NCI-H2227 treated with DMSO at 0.1 percent for 48 hours (cell line): ENCODE data around the gene PEX3.
"Not testable (repeated sequence)": the region's sequence is repeated elsewhere in the genome, so short reads cannot be mapped to it uniquely, and the experiment has no call there.

Source experiments
- DNase-seq: peaks from one replicate; lab custom pipeline; 2025; lab: John Stamatoyannopoulos, UW

Gene PEX3

GRCh38 chr6:143506620-143507019, 56.0 kb downstream of the PEX3 start:
- no peak for DNase-seq

GRCh38 chr6:143507358-143508145, 56.9 kb downstream of the PEX3 start:
- no peak for DNase-seq

DNA sequence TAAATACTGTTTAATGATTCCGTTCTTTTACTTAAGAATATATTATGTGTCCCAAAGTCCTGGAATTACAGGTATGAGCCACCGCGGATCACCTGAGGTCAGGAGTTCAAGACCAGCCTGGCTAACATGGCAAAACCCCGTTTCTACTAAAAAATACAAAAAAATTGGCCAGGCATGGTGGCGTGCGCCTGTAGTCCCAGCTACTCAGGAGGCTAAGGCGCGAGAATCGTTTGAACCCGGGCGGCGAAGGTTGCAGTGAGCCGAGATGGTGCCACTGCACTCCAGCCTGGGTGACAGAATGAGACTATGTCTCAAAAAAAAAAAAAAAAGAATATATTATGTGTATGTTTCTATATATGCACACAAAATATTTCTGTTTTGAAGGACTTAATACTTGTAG, 59.7 kb downstream of the PEX3 start:
- not testable (repeated sequence) for DNase-seq

GRCh38 chr6:143510991-143511891, 60.6 kb downstream of the PEX3 start, which contains the start of gene FUCA2:
TSS of gene FUCA2 (minus strand) at chr6:143511720. CDS start at chr6:143511634, 86 bp downstream.
- peak; percentile 63 for DNase-seq

DNA sequence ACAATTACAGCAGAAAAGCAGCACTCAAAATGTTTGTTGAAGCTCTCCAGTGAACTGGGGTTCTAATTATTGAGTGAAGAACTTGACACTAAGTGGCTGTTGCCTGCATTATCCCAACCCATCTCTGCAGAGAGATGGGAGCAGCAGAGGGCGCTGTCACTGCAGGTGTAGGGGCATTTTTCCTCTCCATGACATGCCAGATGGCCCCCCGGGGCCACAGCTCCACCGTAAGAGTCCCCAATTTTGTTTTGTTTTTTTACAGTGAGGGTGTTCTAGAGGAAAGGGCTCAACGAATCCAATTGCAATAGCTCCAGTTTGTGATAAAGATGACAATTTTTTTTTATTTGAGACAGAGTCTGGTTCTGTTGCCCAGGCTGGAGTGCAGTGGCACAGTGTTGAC, 62.8 kb downstream of the PEX3 start:
- peak; percentile 82 for DNase-seq

GRCh38 chr6:143515061-143515760, 64.6 kb downstream of the PEX3 start:
- DNase-seq, result no peak

GRCh38 chr6:143515766-143516355, 65.3 kb downstream of the PEX3 start:
- DNase-seq, result no peak

- no peak for DNase-seq
Observed at GRCh38 chr6:143516690-143517446, 66.3 kb downstream of the PEX3 start.

DNA sequence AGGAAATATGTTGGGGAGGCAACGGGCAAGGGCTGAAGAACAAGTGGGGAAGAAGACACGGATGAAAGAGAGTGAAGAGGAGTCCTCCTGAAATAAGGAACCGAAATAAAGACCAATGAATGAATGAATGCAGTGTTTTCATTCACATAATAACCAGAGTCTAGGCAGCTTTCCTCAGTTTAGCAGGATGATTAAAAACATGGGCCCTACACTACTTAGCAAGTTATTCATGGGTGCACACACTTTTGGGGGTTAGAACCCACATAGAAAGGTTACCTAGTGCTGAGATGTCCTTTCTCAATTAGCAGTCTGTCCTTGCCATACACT, 66.8 kb downstream of the PEX3 start:
- DNase-seq, result no peak

- no peak for DNase-seq
Observed at GRCh38 chr6:143522039-143522600, 71.5 kb downstream of the PEX3 start.

DNA sequence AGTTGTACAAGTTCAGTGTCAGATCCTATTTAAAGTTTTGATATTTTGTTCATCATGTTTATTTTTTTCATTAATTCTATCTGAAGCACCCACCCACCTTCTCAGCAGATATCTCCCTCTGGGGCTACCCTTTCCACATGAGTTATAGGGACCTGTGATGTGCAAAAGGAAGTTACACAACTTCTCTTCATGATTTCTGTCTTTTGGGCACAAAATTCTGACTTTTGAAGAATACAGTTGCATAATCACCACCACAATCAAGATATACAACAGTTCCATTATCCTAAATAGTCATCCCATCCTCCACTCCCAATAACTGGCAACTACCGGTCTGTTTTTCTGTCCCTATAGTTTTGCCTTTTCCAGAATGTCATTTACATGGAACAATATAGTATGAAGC, 74.8 kb downstream of the PEX3 start:
- no peak for DNase-seq

DNA sequence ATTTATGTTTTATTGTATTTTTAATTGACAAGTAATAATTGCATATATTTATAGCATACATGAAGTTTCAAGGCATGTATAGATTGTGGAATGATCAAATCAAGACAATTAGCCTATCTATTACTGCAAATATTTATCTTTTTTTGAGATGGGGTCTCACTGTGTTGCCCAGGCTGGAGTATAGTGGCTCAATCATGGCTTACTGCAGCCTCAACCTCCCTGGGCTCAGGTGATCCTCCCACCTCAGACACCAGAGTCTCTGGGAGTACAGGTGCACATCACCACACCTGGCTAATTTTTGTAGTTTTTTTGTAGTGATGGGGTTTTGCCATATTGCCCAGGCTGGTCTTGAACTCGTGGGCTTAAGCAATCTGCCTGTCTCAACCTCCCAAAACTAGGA, 77.1 kb downstream of the PEX3 start:
- no peak for DNase-seq

DNA sequence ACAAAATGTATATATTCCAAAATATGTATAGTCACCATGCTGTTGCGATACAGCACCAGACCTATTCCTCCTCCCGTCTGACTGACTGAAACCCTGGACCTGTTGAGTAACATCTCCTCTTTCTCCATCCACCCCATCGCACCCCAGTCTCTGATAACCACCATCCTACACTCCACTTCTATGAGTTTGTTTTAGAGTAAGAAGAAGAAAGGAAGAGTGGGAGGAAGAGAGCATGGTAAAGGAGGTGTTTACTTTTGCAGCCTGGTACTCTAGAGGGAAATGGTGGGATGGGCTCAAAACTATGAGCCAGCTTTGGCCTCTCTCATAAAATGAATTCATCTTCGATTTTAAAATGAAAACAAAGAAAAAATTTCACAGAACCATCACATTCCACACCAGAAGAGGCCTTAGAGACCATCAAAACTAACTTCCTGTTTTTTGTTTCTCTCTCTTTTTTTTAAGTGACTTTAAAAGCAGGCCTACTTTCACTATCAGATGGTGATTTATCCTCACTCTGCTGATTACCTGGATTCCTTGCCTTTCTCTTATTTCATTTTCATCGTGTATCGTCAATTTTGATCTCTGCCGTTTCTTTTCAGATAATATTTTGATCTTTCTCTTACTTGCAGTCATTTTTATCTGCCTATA, 77.7 kb downstream of the PEX3 start:
- DNase-seq, result no peak

DNA sequence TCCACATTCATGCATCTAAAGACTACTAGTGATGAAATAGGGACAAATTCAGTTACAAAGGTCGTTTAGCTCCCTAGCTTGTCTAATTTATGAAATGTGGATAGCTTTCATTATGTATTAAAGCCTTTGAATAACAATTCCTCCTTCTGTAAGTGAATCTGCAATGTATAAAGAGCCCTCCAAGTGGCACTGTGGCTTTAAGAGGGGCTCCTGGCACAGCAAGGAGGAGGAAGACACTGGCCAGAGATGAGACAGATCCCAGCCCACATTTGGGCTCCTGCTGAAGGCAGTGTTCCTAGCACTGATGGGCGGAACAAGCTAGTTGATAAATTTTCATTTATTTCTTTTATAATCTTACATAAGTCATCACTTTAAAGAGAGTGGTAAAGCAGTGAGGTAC, 78.5 kb downstream of the PEX3 start:
- no peak for DNase-seq

DNA sequence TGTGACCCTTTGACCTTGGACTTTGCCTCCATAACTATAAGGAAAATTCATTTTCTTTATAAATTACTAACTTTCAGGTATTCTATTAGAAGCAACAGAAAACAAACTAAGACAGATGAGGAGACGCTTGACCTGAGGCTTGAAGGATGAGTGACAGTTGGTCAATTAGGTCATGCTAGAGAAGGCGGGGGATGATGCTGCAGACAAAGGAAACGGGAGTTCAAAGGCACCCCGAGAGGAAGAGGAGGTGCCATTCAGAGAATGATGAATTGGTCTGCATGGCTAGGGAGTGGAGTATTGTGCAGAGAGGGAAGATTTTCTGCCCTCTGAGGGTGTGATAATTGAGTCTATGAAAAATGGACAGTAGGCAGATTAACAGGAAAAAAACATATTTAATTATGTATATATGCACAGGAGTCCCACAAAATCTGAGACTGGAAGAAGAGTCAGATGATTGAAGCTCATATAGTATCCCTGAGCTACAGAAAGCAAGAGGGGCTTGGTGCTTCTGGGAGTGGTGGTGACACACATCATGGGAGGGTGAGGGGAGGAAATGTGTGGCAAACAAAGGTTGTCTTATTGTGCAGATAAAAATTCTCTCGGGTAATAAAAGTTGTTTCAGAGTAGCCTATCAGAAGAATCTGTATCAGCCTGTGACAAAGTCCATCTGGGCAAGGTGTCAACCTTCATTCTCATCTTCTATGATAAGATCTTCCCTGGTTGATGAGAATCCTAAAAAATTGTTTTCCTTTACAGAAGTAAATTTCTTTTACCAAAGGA, 81.3 kb downstream of the PEX3 start:
- no peak for DNase-seq

GRCh38 chr6:143535189-143535614, 84.6 kb downstream of the PEX3 start:
- no peak for DNase-seq

DNA sequence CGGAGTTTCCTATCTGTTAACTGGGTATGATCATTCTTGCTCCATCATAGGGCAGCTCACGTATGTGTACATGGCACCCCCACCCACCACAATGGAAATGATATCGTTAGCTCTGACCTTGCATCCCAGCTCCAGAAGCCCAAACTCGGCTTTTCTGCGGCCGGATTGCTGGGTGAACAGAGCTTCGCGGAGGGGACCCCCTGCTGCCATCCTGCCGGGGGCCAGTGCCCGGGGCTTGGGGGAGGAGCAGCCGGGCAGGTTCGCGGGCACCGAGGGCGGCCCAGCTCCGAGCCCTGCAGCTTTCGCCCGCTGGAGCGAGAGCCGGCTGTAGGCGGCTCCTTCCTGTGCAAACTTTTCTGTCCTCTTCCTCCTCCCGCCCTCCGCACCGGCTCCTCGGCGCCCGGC, 85.9 kb downstream of the PEX3 start:
- no peak for DNase-seq

DNA sequence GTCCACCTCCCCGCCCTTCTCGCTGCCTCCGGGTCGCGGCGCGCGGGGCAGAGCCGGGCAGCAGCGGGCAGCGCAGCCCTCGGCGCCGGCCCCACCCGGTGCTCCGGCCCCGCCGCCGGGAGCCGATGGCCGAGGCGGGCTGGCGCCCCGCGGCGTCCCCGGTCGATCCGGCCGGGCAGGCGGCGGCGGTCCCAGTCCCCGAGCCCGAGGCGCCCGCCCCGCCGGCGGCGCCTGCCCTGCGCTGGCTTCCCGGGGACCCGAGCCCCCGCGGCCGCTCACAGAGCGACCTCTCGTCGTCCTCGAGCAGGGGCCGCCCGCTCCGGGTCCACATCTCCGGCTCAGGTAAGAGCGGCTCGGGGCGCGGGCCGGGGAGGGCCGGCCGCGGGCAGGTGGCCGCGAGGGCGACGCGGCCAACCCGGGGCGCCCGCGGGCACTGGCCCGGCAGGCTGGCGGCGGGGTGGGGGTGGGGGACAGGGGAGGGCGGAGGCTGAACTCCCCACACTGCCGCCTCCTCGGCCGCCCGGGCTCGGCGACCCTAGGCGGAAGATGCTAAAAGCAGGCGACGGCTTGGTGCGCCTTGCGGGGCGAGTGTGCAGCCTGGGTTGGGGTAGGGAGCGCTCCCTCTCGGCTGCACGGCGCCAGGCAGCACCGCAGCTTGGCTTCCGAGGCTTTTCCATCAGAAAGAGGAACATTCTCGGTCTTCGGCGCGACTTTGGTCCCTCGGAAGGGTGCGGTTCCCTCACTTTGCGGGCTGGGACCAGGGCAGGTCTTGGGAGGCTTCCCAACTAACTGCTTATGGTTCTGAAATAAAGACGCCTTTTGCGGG, 86.5 kb downstream of the PEX3 start:
- no peak for DNase-seq

- no peak for DNase-seq
Observed at GRCh38 chr6:143538374-143538773, 87.8 kb downstream of the PEX3 start.
